H7 (cell line): ENCODE results near the gene FOSL1. TPM values are rescaled to one million over a fixed set of nuclear protein-coding genes. Genes with fewer than 3 reads are reported as not detected.
A peak's percentile ranks its signal among the peaks of the same experiment; 100 is the strongest.
"Not testable (repeated sequence)": the region's sequence is repeated elsewhere in the genome, so short reads cannot be mapped to it uniquely, and the experiment has no call there.

Experiments
- DNase-seq: peaks from one replicate; pipeline ENCODE4 v3.0.0; 2012
- H3K27me3 ChIP-seq: 2 replicates; pipeline ENCODE4 v1.6.0; 2011; ENCODE audit warnings: mild to moderate bottlenecking, low read length; ENCODE audit not compliant: control insufficient read depth, insufficient read depth
- H3K36me3 ChIP-seq: replicated peaks from 2 replicates; pipeline ENCODE4 v1.5.1; 2011; ENCODE audit warnings: low read length; ENCODE audit not compliant: control insufficient read depth, insufficient read depth
- H3K4me3 ChIP-seq: 2 replicates; pipeline ENCODE4 v1.5.1; 2011; ENCODE audit warnings: low read depth, mild to moderate bottlenecking, control low read depth, low read length, moderate library complexity; ENCODE audit not compliant: insufficient read depth
- total RNA-seq: library from RNA; depleted of rRNA; stranded (reverse); fragments of >200 nt; shearing (Covaris generic); gene quantifications from 2 replicates; pipeline ENCODE4 v1.2.3, GENCODE V29; 2014

Gene FOSL1
- total RNA-seq, 1 experiment from 2014 or later, result 0.48 TPM

- H3K36me3 ChIP-seq, result peaks cover 38% of the 10 kb centered on the region
- no peaks in the 10 kb centered on the region; the same call in 1 of the 2 replicates for H3K27me3 ChIP-seq
- DNase-seq, result peak; percentile 40
- H3K4me3 ChIP-seq, result no peak overlapping the region
Observed at GRCh38 chr11:65852508-65853245, 47.5 kb downstream of the FOSL1 start.

DNA sequence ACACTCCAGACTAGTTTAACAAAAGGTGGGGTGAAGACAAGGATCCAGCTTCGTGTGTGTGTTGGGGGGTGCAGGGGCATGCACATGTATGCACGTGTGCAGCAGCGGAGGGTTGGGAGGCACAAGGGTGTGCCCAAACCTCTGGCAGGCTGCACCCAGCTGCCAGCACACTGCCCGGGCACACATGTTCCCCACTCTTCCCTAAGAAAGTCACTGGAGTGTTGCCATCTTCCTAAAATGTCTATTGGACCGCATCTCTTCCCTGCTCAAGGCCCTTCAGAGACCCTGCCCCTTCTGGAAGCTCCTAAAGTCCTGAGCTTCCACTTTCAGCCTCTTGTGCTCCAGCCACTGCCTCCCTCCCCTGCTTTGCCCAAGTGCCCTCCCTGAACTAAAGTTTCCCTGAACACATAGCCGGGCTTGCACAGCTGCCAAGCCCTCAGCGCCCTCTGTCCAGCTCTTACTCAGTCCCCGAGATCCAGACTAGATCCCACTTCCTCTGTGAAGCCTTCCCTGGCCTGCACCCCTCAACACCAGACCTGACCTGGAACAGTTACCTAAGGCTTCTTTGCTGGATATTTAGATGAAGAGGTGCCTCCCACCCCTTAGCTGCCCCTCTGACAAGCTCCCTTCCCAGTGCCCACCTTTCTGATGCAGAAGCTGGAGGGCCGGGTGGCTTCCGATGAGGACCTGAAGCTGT, 48.2 kb downstream of the FOSL1 start:
- Histone ChIP-seq H3K36me3 (peaks cover 38% of the 10 kb centered on the region), H3K27me3 (no peaks in the 10 kb centered on the region; the same call in 1 of the 2 replicates), H3K4me3 (no peak overlapping the region)
- DNase-seq, result peak; percentile 44

DNA sequence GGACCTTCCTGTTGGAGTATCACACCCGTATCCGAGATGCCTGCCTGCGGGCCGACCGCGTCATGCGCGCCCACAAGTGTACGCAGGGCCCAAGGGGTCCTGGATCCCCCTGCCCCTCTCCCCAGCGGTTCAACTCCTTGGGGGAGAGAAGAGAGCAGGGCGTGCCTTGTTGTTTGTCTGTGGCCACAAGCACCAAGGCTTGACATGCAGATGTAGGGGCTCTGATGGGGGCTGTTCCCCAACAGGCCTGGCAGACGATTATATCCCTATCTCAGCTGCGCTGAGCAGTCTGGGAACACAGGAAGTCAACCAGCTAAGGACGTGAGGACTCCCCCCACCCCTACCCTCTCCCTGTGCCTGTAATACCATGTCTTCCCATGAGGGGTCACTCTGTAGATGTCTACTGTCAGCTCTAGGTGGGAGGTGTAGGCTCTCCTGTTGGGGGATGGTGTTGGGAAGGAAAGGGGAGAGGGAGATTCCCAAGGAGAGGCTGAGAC, 49.1 kb downstream of the FOSL1 start:
- peaks cover 33% of the 10 kb centered on the region for H3K36me3 ChIP-seq
- no peaks in the 10 kb centered on the region; the same call in 1 of the 2 replicates for H3K27me3 ChIP-seq
- peak; percentile 92 for DNase-seq

GRCh38 chr11:65850217-65851082, 49.7 kb downstream of the FOSL1 start:
- Histone ChIP-seq H3K36me3 (peaks cover 26% of the 10 kb centered on the region), H3K4me3 (no peak overlapping the region), H3K27me3 (no peaks in the 10 kb centered on the region; the same call in 1 of the 2 replicates)
- peak; percentile 61 for DNase-seq

More for the DNA sequence above, 49.1 kb downstream of the FOSL1 start:
- no peak overlapping the region for H3K4me3 ChIP-seq

GRCh38 chr11:65849771-65850216, 50.4 kb downstream of the FOSL1 start:
- peak; percentile 61 for DNase-seq
- Histone ChIP-seq H3K4me3 (no peak overlapping the region), H3K36me3 (peaks cover 21% of the 10 kb centered on the region), H3K27me3 (no peaks in the 10 kb centered on the region; the same call in 1 of the 2 replicates)

DNA sequence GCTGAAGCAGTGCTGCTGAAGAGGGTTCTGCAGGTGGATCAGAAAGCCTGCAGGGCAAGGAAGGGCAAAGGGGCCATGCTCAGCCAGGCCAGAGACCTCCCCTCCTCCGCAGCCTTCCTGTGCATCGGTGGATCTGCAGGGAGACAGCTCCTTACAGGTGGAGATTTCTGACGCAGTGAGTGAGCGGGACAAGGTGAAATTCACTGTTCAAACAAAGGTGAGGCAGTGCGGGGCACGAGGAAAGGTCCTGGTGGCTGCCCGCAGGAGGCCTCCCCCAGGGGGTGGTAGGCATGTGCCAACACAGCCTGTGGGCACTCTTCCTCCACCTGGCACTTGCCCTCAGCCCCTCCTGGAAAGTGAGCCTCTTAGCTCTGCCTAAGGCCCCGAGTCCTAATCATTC, 50.8 kb downstream of the FOSL1 start:
- Histone ChIP-seq H3K36me3 (peaks cover 17% of the 10 kb centered on the region), H3K27me3 (no peaks in the 10 kb centered on the region; the same call in 1 of the 2 replicates)
- peak; percentile 46 for DNase-seq

DNA sequence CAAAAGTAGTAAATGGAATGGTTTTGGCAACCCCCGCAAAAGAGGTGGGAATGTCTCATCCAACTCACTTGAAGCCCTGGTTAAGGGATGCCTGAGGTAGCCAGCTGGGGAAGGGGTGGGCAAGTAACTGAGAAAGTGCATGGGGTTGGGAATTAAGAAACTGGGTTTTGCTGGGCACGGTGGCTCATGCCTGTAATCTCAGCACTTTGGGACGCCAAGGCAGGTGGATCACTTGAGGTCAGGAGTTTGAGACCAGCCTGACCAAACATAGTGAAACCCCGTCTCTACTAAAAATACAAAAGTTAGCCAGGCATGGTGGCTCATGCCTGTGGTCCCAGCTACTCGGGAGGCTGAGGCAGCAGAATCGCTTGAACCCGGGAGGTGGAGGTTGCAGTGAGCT, 51.5 kb downstream of the FOSL1 start:
- not testable (repeated sequence) for DNase-seq, H3K27me3 ChIP-seq, H3K4me3 ChIP-seq
- H3K36me3 ChIP-seq, result peaks cover 11% of the 10 kb centered on the region

More for the DNA sequence above, 50.8 kb downstream of the FOSL1 start:
- H3K4me3 ChIP-seq, result no peak overlapping the region

DNA sequence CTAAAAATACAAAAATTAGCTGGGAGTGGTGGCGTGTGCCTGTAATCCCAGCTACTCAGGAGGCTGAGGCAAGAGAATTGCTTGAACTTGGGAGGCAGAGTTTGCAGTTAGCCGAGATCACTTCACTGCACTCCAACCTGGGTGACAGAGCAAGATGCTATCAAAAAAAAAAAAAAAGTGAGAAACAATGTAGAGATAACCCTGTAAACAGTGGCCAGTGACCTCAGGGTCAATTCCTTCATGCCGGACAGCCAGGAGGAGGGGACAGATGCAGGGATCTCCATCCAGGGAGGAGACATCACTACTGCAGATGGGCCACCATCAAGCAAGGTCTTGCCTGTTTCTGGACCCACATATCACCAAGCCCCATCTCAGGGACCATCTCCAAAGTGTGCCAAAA, 52.4 kb downstream of the FOSL1 start:
- Histone ChIP-seq H3K27me3 (no peaks in the 10 kb centered on the region; the same call in 1 of the 2 replicates), H3K36me3 (peaks cover 3% of the 10 kb centered on the region), H3K4me3 (no peak overlapping the region)
- peak; percentile 17 for DNase-seq

GRCh38 chr11:65844231-65844872, 55.8 kb downstream of the FOSL1 start:
- H3K4me3 ChIP-seq, result no peak overlapping the region
- H3K27me3 ChIP-seq, result no peaks in the 10 kb centered on the region
- no peak for DNase-seq
- H3K36me3 ChIP-seq, result no peaks in the 10 kb centered on the region

- no peaks in the 10 kb centered on the region for H3K27me3 ChIP-seq
- no peak for DNase-seq
- no peaks in the 10 kb centered on the region for H3K36me3 ChIP-seq
- H3K4me3 ChIP-seq, result no peak overlapping the region
Observed at GRCh38 chr11:65843811-65844210, 56.4 kb downstream of the FOSL1 start.

DNA sequence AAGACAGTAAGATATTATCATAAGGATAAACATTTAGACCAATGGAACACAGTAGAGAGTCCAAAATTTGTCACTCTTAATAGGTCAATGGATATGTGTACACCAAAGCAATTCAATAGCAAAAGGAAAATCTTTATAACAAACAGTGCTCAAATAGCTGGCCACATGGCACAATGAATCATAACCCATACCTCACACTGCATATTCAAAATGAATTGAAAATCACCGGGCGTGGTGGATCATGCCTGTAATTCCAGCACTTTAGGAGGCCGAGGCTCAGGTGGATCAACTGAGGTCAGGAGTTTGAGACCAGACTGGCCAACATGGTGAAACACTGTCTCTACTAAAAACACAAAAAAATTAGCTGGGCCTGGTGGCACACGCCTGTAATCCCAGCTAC, 58.0 kb downstream of the FOSL1 start:
- Histone ChIP-seq H3K36me3 (no peaks in the 10 kb centered on the region), H3K4me3 (no peak overlapping the region), H3K27me3 (no peaks in the 10 kb centered on the region)
- no peak for DNase-seq
